Measurements from ENCODE around the gene KRT9.
"Not testable (repeated sequence)": the region's sequence is repeated elsewhere in the genome, so short reads cannot be mapped to it uniquely, and the experiment has no call there.

Gene KRT9

DNA sequence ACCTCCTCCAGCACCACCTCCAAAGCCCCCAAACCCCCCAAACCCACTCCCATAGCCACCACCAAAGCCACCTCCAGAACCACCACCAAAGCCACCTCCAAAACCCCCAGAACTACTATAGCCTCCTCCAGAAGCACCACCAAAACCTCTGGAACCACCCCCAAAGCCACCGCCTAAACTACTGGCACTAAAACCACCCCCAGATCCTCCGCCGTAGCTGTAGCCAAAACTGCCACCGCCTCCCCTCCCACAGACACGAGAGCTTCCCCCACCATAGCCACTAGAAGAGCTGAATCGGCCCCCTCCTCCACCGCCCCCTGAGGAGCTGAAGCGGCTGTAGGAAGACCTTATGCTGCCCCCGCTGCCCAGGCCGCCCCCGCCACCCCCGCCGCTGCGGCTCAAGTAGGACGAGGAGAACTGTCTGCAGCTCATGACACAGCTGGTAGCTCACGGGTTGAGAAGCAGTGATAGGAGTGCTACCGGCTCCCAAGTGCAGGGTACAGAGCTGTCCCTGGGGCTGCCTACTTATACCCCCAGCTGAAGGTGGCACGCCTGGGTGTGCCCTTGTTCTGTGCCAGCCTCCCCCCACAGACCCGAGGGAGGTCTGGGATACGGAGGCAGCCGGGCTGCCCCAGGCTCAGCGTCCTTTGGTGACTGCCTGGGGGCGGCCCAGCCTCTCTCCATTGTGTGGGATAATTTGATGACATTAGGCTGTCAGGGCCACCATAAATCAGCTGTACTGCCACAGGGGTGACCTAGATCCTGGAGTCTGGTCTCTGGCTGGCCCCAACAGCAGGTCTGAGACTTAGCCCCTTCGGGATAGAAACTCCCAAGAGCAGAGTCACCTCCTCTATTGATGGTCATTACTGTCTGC is at the start of gene KRT9:
KRT9 (minus strand) TSS at position 499 of the 874 bp plus-strand sequence; CDS start at position 432, 67 bp downstream.
- peak; percentile 32 for DNase-seq

DNA sequence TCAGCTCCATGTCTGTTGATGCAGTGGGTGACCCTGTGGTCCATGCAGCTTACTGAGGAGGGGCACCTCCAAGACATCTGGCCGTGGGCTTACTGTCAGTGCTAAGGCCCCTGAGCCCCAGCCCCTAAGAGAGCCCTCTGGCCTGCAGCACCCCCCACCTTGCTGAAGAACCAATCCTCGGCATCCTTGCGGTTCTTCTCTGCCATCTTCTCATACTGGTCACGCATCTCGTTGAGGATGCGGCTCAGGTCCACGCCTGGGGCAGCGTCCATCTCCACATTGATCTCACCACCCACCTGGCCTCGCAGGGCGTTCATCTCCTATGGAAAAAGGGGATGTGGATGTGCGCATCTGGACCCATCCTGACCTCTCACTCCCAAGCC is 49.6 kb upstream of the KRT9 start:
- not testable (repeated sequence) for DNase-seq

GRCh38 chr17:41620583-41621434 is 49.0 kb upstream of the KRT9 start:
- no peak for DNase-seq

- not testable (repeated sequence) for DNase-seq
Observed at GRCh38 chr17:41619927-41620582, 48.2 kb upstream of the KRT9 start.

- no peak for DNase-seq
Observed at GRCh38 chr17:41619036-41619926, 47.4 kb upstream of the KRT9 start.

GRCh38 chr17:41618341-41619035 is 46.6 kb upstream of the KRT9 start:
- DNase-seq: no peak

GRCh38 chr17:41617698-41618097 is 45.8 kb upstream of the KRT9 start:
- DNase-seq: no peak

- no peak for DNase-seq
Observed at GRCh38 chr17:41617136-41617535, 45.3 kb upstream of the KRT9 start.

DNA sequence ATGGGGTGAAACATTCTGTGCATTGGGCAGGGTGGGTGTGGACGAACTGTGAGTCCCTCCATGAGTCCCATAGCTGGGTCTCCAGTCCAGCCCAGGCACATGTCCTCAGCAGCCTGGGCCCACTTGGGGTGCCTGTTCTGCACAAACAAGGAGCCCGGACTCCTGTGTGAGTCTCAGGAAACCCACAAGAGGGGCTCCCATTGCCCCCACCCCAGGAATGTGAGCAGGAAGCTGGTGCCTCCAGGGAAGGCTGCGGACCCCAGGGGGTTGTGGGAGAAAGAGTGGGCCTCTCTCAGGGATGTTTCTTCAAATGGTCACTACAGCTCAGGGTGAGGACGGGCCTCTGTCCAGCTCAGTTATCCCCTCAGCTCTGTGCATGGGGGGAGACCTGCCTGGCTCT is 44.6 kb upstream of the KRT9 start:
- not testable (repeated sequence) for DNase-seq

DNA sequence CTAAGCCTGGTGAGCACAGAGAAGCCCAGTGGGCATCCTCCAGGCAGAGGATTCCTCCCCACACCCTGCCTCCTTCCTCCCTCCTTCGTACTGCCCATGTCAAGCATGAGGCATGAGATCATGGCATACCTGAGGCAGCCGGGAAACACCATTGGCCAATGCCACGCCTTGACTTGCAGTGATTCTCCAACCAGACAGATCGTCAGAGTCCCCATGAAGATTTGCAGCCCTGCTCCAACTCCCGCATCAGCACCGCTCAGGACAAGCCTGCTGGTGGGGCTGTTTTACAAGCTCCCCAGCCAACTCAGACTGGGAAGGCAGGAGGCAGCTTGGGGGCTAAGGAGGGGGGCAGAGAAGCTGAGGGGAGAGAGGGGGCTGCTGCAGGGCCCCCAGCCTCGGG is 43.6 kb upstream of the KRT9 start:
- DNase-seq: no peak

GRCh38 chr17:41614767-41615166 is 42.9 kb upstream of the KRT9 start:
- not testable (repeated sequence) for DNase-seq

DNA sequence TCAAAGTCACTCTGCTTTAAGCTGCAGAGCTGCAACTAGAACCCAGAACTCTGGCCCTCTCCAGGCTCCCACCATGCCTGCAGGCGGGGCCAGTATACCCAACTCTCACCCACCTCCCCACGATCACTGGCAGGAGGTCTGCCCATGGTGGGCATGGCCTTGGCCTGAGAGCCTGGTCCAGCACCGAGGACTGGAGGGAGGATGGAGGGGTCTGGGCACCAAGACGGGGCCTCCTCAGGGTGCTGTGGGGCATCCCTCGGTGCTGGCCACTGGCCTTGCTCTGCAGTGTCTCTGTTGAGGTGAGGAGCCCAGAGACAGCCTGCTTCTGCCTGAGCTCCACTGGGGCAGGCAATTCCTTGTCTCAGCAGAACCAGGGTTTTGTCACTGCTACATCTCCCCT is 42.2 kb upstream of the KRT9 start:
- no peak for DNase-seq

GRCh38 chr17:41613277-41614082 is 41.6 kb upstream of the KRT9 start:
- no peak for DNase-seq

GRCh38 chr17:41612376-41613160 is 40.7 kb upstream of the KRT9 start, which contains the start of gene KRT16:
Gene KRT16, minus strand, starts transcription at chr17:41612767. Its CDS starts 79 bp downstream, at chr17:41612688.
- DNase-seq: not testable (repeated sequence)

DNA sequence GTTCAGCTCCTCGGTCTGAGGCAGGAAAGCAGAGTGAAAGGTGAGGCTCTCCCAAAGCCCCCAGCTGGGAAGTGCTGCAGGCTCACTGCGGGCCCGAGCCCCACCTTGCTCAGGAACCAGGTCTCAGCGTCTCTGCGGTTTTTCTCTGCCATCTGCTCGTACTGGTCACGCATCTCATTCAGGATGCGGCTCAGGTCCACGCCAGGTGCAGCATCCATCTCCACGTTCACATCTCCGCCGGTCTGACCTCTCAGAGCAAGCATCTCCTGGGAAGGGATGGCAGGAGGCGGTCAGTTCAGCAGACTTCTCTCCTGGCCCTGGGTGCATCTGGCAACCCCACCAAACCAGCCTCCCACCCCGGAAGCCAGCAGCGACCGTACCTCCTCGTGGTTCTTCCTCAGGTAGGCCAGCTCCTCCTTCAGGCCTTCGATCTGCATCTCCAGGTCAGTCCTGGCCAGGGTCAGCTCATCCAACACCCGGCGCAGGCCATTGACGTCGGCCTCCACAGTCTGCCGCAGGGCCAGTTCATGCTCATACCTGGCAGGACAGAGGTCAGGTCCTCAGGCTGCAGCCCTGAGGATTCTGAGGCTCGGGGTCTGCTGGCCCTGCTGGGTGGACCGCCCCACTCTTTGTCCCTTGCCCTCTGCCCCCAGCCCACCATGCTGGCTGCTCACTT is 39.2 kb upstream of the KRT9 start:
- DNase-seq: no peak

- not testable (repeated sequence) for DNase-seq
Observed at GRCh38 chr17:41610061-41610517, 38.2 kb upstream of the KRT9 start.

DNA sequence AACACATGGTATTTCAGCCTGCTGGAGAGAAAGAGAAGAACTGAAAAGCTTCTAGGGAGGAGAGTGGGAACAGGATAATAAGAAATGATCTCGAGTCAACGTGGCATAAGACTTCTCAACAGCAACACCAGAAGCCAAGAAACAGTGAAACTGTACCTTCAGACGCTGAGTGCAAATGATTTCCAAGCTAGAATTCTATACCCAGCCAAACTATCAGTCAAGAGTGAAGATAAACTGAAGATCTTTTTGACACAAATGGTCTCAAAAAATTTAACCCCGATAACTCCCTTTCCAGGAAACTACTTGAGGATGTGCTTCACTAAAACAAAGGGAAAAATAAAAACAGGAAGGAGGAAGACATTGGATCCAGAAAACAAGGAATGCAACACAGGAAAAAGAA is 35.1 kb upstream of the KRT9 start:
- DNase-seq: not testable (repeated sequence)

DNA sequence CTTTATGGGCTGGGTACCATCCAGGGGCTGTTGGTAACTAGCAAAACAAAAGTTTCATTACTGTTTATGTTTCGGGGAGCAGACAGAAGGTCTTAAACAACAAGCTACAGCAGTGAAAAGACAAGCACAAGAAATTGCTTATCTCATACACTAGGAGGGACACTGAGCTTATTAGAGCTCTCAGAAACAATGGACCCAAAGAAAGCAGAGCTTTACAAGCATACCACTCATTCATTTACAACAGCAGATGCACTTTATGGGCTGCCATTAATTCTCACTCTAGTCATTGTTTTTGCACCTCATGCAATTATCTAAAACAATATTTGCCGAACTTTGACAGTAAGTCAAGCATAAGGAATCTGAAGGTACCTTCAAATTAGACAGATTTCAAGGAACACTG is 30.7 kb upstream of the KRT9 start:
- DNase-seq: no peak

GRCh38 chr17:41600318-41600717 is 28.5 kb upstream of the KRT9 start:
- no peak for DNase-seq

Measured in NCI-H1417 treated with DMSO at 0.1 percent for 48 hours (cell line).